Nephron progenitor cell (in vitro differentiated cells): ENCODE measurements around the gene SYTL1.

ENCODE experiments used
- DNase-seq: peaks from one replicate; pipeline ENCODE4 v3.0.0; 2021
- H3K27ac Mint-ChIP-seq: 2 replicates; pipeline ENCODE4 v1.8.0; 2021; ENCODE audit warnings: mild to moderate bottlenecking, moderate library complexity, mixed read lengths
- H3K27me3 Mint-ChIP-seq: 2 replicates; pipeline ENCODE4 v1.8.0; 2021; ENCODE audit warnings: mild to moderate bottlenecking, low read depth, mixed read lengths; ENCODE audit not compliant: poor library complexity
- H3K36me3 Mint-ChIP-seq: 2 replicates; pipeline ENCODE4 v1.8.0; 2021; ENCODE audit warnings: low read depth, mixed read lengths
- H3K4me1 Mint-ChIP-seq: 2 replicates; pipeline ENCODE4 v1.8.0; 2021; ENCODE audit warnings: mixed read lengths
- H3K4me3 Mint-ChIP-seq: 2 replicates; pipeline ENCODE4 v1.8.0; 2021; ENCODE audit warnings: mild to moderate bottlenecking, moderate library complexity, mixed read lengths
- H3K9me3 Mint-ChIP-seq: 2 replicates; pipeline ENCODE4 v1.8.0; 2021; ENCODE audit warnings: mild to moderate bottlenecking, moderate library complexity, mixed read lengths
- CTCF ChIP-seq: fragments of 200-600 bp; sonication (generic); IDR thresholded peaks from 2 replicates; pipeline ENCODE4 v1.5.0; 2021; ENCODE audit warnings: antibody characterized with exemption

The SYTL1 gene

GRCh38 chr1:27388337-27389005 is 46.6 kb downstream of the SYTL1 start:
- H3K4me3 Mint-ChIP-seq, result no peak overlapping the region

GRCh38 chr1:27391511-27392095 is 49.8 kb downstream of the SYTL1 start:
- H3K27ac Mint-ChIP-seq, result no peak overlapping the region
- peaks cover 22% of the 10 kb centered on the region for H3K27me3 Mint-ChIP-seq
- no peak for TF ChIP-seq CTCF
- H3K4me3 Mint-ChIP-seq, result peak overlapping the region; percentile 84
- no peaks in the 10 kb centered on the region for H3K36me3 Mint-ChIP-seq
- peaks cover 34% of the 10 kb centered on the region for H3K4me1 Mint-ChIP-seq
- DNase-seq, result no peak
- no peaks in the 10 kb centered on the region for H3K9me3 Mint-ChIP-seq

More at GRCh38 chr1:27388337-27389005, 46.6 kb downstream of the SYTL1 start:
- no peak overlapping the region for H3K27ac Mint-ChIP-seq
- peaks cover 40% of the 10 kb centered on the region for H3K27me3 Mint-ChIP-seq
- TF ChIP-seq CTCF, result peak; percentile 78
- peak; percentile 80 for DNase-seq
- no peaks in the 10 kb centered on the region for H3K9me3 Mint-ChIP-seq
- H3K4me1 Mint-ChIP-seq, result peaks cover 19% of the 10 kb centered on the region
- H3K36me3 Mint-ChIP-seq, result no peaks in the 10 kb centered on the region

GRCh38 chr1:27392096-27392777 is 50.4 kb downstream of the SYTL1 start, which contains the start of gene GPR3:
Gene GPR3 (plus strand): TSS chr1:27392622. CDS start chr1:27393799, 1,177 bp downstream.
- Mint-ChIP-seq H3K27ac (peak within 1 kb of the TSS; percentile 7), H3K4me3 (peak within 1 kb of the TSS; percentile 85), H3K36me3 (no peaks in the 10 kb centered on the region), H3K27me3 (peaks cover 22% of the 10 kb centered on the region), H3K4me1 (peaks cover 39% of the 10 kb centered on the region), H3K9me3 (no peaks in the 10 kb centered on the region)
- peak; percentile 96 for DNase-seq
- peak; percentile 27 for TF ChIP-seq CTCF

- peaks cover 47% of the 10 kb centered on the region for H3K4me1 Mint-ChIP-seq
- no peaks in the 10 kb centered on the region for H3K9me3 Mint-ChIP-seq
- TF ChIP-seq CTCF, result no peak
- no peaks in the 10 kb centered on the region for H3K36me3 Mint-ChIP-seq
- H3K4me3 Mint-ChIP-seq, result peak overlapping the region; percentile 85
- peaks cover 22% of the 10 kb centered on the region for H3K27me3 Mint-ChIP-seq
- H3K27ac Mint-ChIP-seq, result no peak overlapping the region
- DNase-seq, result no peak
Measured at GRCh38 chr1:27392778-27393635, 51.2 kb downstream of the SYTL1 start.

- H3K4me1 Mint-ChIP-seq, result peaks cover 52% of the 10 kb centered on the region
- H3K27me3 Mint-ChIP-seq, result peaks cover 18% of the 10 kb centered on the region
- no peaks in the 10 kb centered on the region for H3K36me3 Mint-ChIP-seq
- TF ChIP-seq CTCF, result no peak
- no peaks in the 10 kb centered on the region for H3K9me3 Mint-ChIP-seq
- no peak overlapping the region for H3K27ac Mint-ChIP-seq
- peak overlapping the region; percentile 85 for H3K4me3 Mint-ChIP-seq
- DNase-seq, result no peak
Measured at GRCh38 chr1:27393641-27394281, 51.9 kb downstream of the SYTL1 start.
